ENCODE results near the gene TRIM23. TPM values are rescaled to one million over a fixed set of nuclear protein-coding genes. Genes with fewer than 3 reads are reported as not detected.

TRIM23 gene
- total and polyA plus RNA-seq, 2 donors (not counting 1 experiment from before 2014, with no cell fraction given) = 3.1 to 21.0 TPM

- WGBS (ENCODE audit: insufficient coverage) = no CpG with 5 or more reads among the region's 4 CpGs
- no peak overlapping the region for H3K9ac ChIP-seq (ENCODE audit: low read length)
These were observed 79.7 kb downstream of the TRIM23 start for GRCh38 chr5:65544473-65544872.

GRCh38 chr5:65539827-65540226 is 84.3 kb downstream of the TRIM23 start:
- Histone ChIP-seq H3K4me2 (replicated peaks; ENCODE audit: low read depth, low read length, poor library complexity, severe bottlenecking) (no peak overlapping the region), H3K4me3 (ENCODE audit: control extremely low read depth in 1 of 5, extremely low read depth in 1 of 5, insufficient read depth in 1 of 5, low read depth in 2 of 5, low read length in 4 of 5) (no peak overlapping the region), H3K79me2 (ENCODE audit: control insufficient read depth, insufficient read depth, low read length) (no peaks in the 10 kb centered on the region), H4K20me1 (ENCODE audit: control insufficient read depth, insufficient read depth, low read length, poor library complexity, severe bottlenecking) (no peaks in the 10 kb centered on the region), H3K27me3 (replicated peaks in 1 of 4; ENCODE audit: control extremely low read depth in 1 of 4, control insufficient read depth in 3 of 4, insufficient read depth in 4 of 4, low read length in 3 of 4) (no peaks in the 10 kb centered on the region), H2AFZ (ENCODE audit: insufficient read depth, low read depth, low read length, poor library complexity, severe bottlenecking) (no peak overlapping the region), H3K9me3 (ENCODE audit: control extremely low read depth in 1 of 3, control insufficient read depth in 2 of 3, insufficient read depth in 1 of 3, low read length in 2 of 3) (no peaks in the 10 kb centered on the region), H3K27ac (ENCODE audit: low read length in 2 of 2) (no peak overlapping the region), H3K9ac (ENCODE audit: low read length) (no peak overlapping the region), H3K36me3 (replicated peaks in 1 of 2; ENCODE audit: control extremely low read depth in 1 of 2, control insufficient read depth in 1 of 2, extremely low read depth in 1 of 2, insufficient read depth in 2 of 2, low read length in 1 of 2) (peaks cover 3 to 6% of the 10 kb centered on the region in 2 experiments), H3K4me1 (ENCODE audit: control insufficient read depth in 2 of 2, insufficient read depth in 2 of 2, low read length in 2 of 2) (no peaks in the 10 kb centered on the region)
- no peaks in the 10 kb centered on the region for H3K9me3 Mint-ChIP-seq (ENCODE audit: insufficient read depth)
- DNase-seq (no peak), ATAC-seq (ENCODE audit: low read depth) (no peak)
- POLR2A ChIA-PET = no interaction called here
- intact Hi-C loops (cut with micrococcal nuclease) = no loop called here
- CTCF ChIA-PET = no interaction called here
- H3K4me3 Mint-ChIP-seq = no peak overlapping the region
- H3K27ac Mint-ChIP-seq = no peak overlapping the region
- H3K27me3 Mint-ChIP-seq = no peaks in the 10 kb centered on the region
- no peaks in the 10 kb centered on the region for H3K4me1 Mint-ChIP-seq
- TF ChIP-seq EZH2 (IDR thresholded peaks at IDR 0.05; ENCODE audit: borderline replicate concordance, insufficient read depth, low read depth, low read length, poor library complexity, severe bottlenecking) (no peak), CTCF (IDR thresholded peaks at IDR 0.05) (no peak)

More at GRCh38 chr5:65544473-65544872, 79.7 kb downstream of the TRIM23 start:
- intact Hi-C loops (cut with micrococcal nuclease) = no loop called here
- Histone ChIP-seq H3K79me2 (ENCODE audit: control insufficient read depth, insufficient read depth, low read length) (no peaks in the 10 kb centered on the region), H3K27me3 (replicated peaks in 1 of 4; ENCODE audit: control extremely low read depth in 1 of 4, control insufficient read depth in 3 of 4, insufficient read depth in 4 of 4, low read length in 3 of 4) (no peaks in the 10 kb centered on the region), H2AFZ (ENCODE audit: insufficient read depth, low read depth, low read length, poor library complexity, severe bottlenecking) (no peak overlapping the region), H3K27ac (ENCODE audit: low read length in 2 of 2) (no peak overlapping the region), H3K4me1 (ENCODE audit: control insufficient read depth in 2 of 2, insufficient read depth in 2 of 2, low read length in 2 of 2) (no peaks in the 10 kb centered on the region), H3K4me2 (replicated peaks; ENCODE audit: low read depth, low read length, poor library complexity, severe bottlenecking) (no peak overlapping the region), H3K9me3 (ENCODE audit: control extremely low read depth in 1 of 3, control insufficient read depth in 2 of 3, insufficient read depth in 1 of 3, low read length in 2 of 3) (no peaks in the 10 kb centered on the region), H4K20me1 (ENCODE audit: control insufficient read depth, insufficient read depth, low read length, poor library complexity, severe bottlenecking) (no peaks in the 10 kb centered on the region), H3K4me3 (ENCODE audit: control extremely low read depth in 1 of 5, extremely low read depth in 1 of 5, insufficient read depth in 1 of 5, low read depth in 2 of 5, low read length in 4 of 5) (no peak overlapping the region), H3K36me3 (replicated peaks in 1 of 2; ENCODE audit: control extremely low read depth in 1 of 2, control insufficient read depth in 1 of 2, extremely low read depth in 1 of 2, insufficient read depth in 2 of 2, low read length in 1 of 2) (peaks cover 6% of the 10 kb centered on the region in 2 experiments)
- H3K4me1 Mint-ChIP-seq = no peaks in the 10 kb centered on the region
- no peaks in the 10 kb centered on the region for H3K27me3 Mint-ChIP-seq
- ChIA-PET POLR2A (no interaction called here), CTCF (no interaction called here)
- DNase-seq (no peak), ATAC-seq (ENCODE audit: low read depth) (no peak)
- TF ChIP-seq EZH2 (IDR thresholded peaks at IDR 0.05; ENCODE audit: borderline replicate concordance, insufficient read depth, low read depth, low read length, poor library complexity, severe bottlenecking) (no peak), CTCF (IDR thresholded peaks at IDR 0.05) (no peak)
- H3K9me3 Mint-ChIP-seq (ENCODE audit: insufficient read depth) = no peaks in the 10 kb centered on the region
- no peak overlapping the region for H3K4me3 Mint-ChIP-seq
- no peak overlapping the region for H3K27ac Mint-ChIP-seq

Small RNAs within 50 kb of the gene (small RNA-seq; reads per million reads assigned to genes)
- not detected for gene RNU6-540P (ENCODE audit: insufficient read length, low read depth, low replicate concordance)

Other genes starting within 250 kb of the TRIM23 start
- gene ADAMTS6, start 142.4 kb downstream of the TRIM23 start, total RNA-seq = 11.9 and 12.3 TPM in 2 replicates
- 3.6 and 4.1 TPM in 2 replicates for gene ADAMTS6, start 142.4 kb downstream of the TRIM23 start, polyA plus RNA-seq
- gene CENPK, start 61.2 kb downstream of the TRIM23 start, total RNA-seq = 18.4 and 21.0 TPM in 2 replicates
- 2.6 and 6.4 TPM in 2 replicates for gene CENPK, start 61.2 kb downstream of the TRIM23 start, polyA plus RNA-seq
- 89.4 and 91.0 TPM in 2 replicates for gene PPWD1, start 61.0 kb downstream of the TRIM23 start, total RNA-seq
- gene PPWD1, start 61.0 kb downstream of the TRIM23 start, polyA plus RNA-seq = 17.7 and 34.5 TPM in 2 replicates
- 6.3 and 6.7 TPM in 2 replicates for gene SHLD3, start 694 bp upstream of the TRIM23 start, total RNA-seq
- 3.7 and 4.7 TPM in 2 replicates for gene SHLD3, start 694 bp upstream of the TRIM23 start, polyA plus RNA-seq
- 18.8 and 24.4 TPM in 2 replicates for gene TRAPPC13, start 694 bp upstream of the TRIM23 start, total RNA-seq
- gene TRAPPC13, start 694 bp upstream of the TRIM23 start, polyA plus RNA-seq = 10.6 and 14.0 TPM in 2 replicates
- 5.5 and 7.3 TPM in 2 replicates for gene SGTB, start 97.8 kb upstream of the TRIM23 start, total RNA-seq
- 1.8 and 2.7 TPM in 2 replicates for gene SGTB, start 97.8 kb upstream of the TRIM23 start, polyA plus RNA-seq
- gene NLN, start 97.9 kb upstream of the TRIM23 start, total RNA-seq = 6.8 and 8.4 TPM in 2 replicates
- 1.1 and 1.7 TPM in 2 replicates for gene NLN, start 97.9 kb upstream of the TRIM23 start, polyA plus RNA-seq

All from B cell (primary cell).